PFSK-1 (cell line): Measurements from ENCODE around the gene PPEF2.

Experiments
- POLR2AphosphoS5 ChIP-seq: IDR thresholded peaks from 2 replicates; pipeline ENCODE4 v1.6.1; 2012; ENCODE audit warnings: low read depth, mild to moderate bottlenecking, control low read depth, low read length, moderate library complexity
- SIN3A ChIP-seq: IDR thresholded peaks from 2 replicates; pipeline ENCODE4 v1.6.1; 2012; ENCODE audit warnings: mild to moderate bottlenecking, low read length, moderate library complexity, borderline replicate concordance; ENCODE audit not compliant: insufficient read depth
- TAF1 ChIP-seq: IDR thresholded peaks from 2 replicates; pipeline ENCODE4 v1.6.1; 2012; ENCODE audit warnings: low read length, control low read depth, borderline replicate concordance; ENCODE audit not compliant: insufficient read depth
- TF ChIP-seq, protein P1 (sequence below), 2 experiments: IDR thresholded peaks; 2 replicates each; pipeline versions ENCODE4 v1.6.1 to v1.8.0; 2011 to 2012; ENCODE audit warnings: low read depth in 2 of 2, low read length in 2 of 2, control low read depth in 1 of 2, inconsistent platforms in 1 of 2, mild to moderate bottlenecking in 1 of 2, moderate library complexity in 1 of 2; ENCODE audit not compliant: insufficient read depth in 1 of 2

DNA sequence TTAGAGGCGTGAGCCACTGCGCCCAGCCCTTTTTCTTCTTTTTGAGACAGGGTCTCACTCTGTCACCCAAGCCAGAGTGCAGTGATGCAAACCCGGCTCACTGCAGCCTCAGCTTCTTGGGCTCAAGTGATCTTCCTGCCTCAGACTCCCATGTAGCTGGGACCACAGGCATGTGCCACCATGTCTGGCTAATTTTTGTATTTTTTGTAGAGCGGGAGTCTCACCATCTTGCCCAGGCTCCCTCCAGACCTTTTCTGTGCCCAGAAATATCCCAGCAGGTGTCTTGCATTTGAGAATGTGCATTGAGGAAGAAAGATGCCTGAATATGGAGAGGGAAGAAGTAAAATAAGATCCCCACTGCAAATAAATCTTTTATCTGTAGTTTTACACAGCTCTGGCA lies 58.7 kb downstream of the PPEF2 start:
- TF ChIP-seq POLR2AphosphoS5 (no peak), TAF1 (no peak), SIN3A (no peak)
- TF ChIP-seq, protein P1, sequence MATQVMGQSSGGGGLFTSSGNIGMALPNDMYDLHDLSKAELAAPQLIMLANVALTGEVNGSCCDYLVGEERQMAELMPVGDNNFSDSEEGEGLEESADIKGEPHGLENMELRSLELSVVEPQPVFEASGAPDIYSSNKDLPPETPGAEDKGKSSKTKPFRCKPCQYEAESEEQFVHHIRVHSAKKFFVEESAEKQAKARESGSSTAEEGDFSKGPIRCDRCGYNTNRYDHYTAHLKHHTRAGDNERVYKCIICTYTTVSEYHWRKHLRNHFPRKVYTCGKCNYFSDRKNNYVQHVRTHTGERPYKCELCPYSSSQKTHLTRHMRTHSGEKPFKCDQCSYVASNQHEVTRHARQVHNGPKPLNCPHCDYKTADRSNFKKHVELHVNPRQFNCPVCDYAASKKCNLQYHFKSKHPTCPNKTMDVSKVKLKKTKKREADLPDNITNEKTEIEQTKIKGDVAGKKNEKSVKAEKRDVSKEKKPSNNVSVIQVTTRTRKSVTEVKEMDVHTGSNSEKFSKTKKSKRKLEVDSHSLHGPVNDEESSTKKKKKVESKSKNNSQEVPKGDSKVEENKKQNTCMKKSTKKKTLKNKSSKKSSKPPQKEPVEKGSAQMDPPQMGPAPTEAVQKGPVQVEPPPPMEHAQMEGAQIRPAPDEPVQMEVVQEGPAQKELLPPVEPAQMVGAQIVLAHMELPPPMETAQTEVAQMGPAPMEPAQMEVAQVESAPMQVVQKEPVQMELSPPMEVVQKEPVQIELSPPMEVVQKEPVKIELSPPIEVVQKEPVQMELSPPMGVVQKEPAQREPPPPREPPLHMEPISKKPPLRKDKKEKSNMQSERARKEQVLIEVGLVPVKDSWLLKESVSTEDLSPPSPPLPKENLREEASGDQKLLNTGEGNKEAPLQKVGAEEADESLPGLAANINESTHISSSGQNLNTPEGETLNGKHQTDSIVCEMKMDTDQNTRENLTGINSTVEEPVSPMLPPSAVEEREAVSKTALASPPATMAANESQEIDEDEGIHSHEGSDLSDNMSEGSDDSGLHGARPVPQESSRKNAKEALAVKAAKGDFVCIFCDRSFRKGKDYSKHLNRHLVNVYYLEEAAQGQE (IDR thresholded peaks at IDR 0.05; ENCODE audit: insufficient read depth in 1 of 2, low read depth in 2 of 2, low read length in 2 of 2) = no peak
